Measurements from ENCODE around the gene MRPL52. TPM values are rescaled to one million over a fixed set of nuclear protein-coding genes. Genes with fewer than 3 reads are reported as not detected.

Gene MRPL52
- total RNA-seq, 1 donor from 2014 or later, result 150 TPM

- ChIA-PET CTCF (interaction anchor here (0.9 to 8.6 kb wide), 5 partner anchors 10 to 312 kb away, joined by 3 to 103 read pairs (median 7); partner anchors contain the start of gene LRP10), POLR2A (interaction anchor here (0.6 to 9.4 kb wide), 10 partner anchors 11 to 1798 kb away, joined by 3 to 140 read pairs (median 4); partner anchors contain the start of genes DAD1, LRP10, OXA1L and PRMT5)
- H3K27ac Mint-ChIP-seq, result no peak overlapping the region
- H3K36me3 Mint-ChIP-seq (ENCODE audit: low read depth), result peaks cover 28% of the 10 kb centered on the region
- peaks cover 55% of the 10 kb centered on the region for H3K4me1 Mint-ChIP-seq
- H3K4me3 Mint-ChIP-seq, result peak overlapping the region; percentile 7
- intact Hi-C loops (cut with micrococcal nuclease), result loop anchor here (10.0 kb wide), 1 partner anchor 498 kb away; no protein-coding TSS in a partner anchor
- DNase-seq (no peak), ATAC-seq (ENCODE audit: low read depth) (no peak)
- TF ChIP-seq, protein P1, sequence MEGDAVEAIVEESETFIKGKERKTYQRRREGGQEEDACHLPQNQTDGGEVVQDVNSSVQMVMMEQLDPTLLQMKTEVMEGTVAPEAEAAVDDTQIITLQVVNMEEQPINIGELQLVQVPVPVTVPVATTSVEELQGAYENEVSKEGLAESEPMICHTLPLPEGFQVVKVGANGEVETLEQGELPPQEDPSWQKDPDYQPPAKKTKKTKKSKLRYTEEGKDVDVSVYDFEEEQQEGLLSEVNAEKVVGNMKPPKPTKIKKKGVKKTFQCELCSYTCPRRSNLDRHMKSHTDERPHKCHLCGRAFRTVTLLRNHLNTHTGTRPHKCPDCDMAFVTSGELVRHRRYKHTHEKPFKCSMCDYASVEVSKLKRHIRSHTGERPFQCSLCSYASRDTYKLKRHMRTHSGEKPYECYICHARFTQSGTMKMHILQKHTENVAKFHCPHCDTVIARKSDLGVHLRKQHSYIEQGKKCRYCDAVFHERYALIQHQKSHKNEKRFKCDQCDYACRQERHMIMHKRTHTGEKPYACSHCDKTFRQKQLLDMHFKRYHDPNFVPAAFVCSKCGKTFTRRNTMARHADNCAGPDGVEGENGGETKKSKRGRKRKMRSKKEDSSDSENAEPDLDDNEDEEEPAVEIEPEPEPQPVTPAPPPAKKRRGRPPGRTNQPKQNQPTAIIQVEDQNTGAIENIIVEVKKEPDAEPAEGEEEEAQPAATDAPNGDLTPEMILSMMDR (IDR thresholded peaks at IDR 0.05), result no peak
- H3K27me3 Mint-ChIP-seq, result no peaks in the 10 kb centered on the region
- H3K9me3 Mint-ChIP-seq, result no peaks in the 10 kb centered on the region
These were observed 53.0 kb downstream of the MRPL52 start for GRCh38 chr14:22882529-22883172.

DNA sequence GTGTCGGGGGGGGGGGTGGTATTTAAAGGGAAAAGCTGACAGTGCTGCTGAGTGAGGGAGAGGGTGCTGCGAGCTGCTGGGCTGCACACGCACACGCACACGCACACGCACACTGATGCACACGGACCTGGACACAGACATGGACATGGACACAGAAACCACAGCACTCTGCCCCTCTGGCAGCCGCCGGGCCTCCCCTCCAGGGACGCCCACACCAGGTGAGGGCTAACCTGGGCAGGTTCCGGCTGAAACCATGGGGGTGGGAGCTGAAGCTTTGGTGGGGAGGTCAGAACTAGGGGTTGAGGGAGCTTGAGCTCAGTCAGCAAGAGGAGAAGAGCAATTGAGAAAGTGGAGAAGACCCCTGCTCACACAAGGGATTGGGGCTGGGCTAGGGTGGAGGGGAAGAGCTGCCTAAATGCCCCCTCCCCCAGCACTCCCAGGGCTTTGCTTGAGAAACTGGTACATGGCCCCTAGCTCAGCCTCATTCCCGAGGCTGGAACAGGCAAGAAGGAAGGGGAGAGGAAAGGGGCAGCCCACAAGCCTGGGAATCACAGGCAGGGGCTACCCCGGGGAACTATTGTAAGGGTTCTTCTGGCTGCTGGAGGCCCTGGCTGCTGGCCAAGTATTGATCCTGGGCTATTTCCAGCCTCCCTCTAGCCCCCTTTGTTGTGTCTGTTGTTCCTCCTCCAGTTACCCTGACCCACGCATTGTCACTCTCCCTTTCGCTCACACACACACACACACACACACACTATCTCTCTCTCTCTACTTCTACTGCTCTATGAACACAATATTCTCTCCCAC lies 53.7 kb downstream of the MRPL52 start, which contains the start of gene REM2:
REM2 (plus strand) TSS at position 50 of the 804 bp plus-strand sequence; CDS start at position 116, 66 bp downstream.
- Mint-ChIP-seq H3K4me1 (peaks cover 62% of the 10 kb centered on the region), H3K9me3 (no peaks in the 10 kb centered on the region), H3K36me3 (ENCODE audit: low read depth) (peaks cover 21% of the 10 kb centered on the region), H3K27me3 (no peaks in the 10 kb centered on the region), H3K27ac (peak within 1 kb of the TSS; percentile 1), H3K4me3 (peak within 1 kb of the TSS; percentile 7)
- ChIA-PET CTCF (interaction anchor here (1.7 to 8.6 kb wide), 2 partner anchors 11 to 30 kb away, joined by 7 to 103 read pairs; partner anchors contain the start of gene LRP10), POLR2A (interaction anchor here (0.6 to 9.4 kb wide), 10 partner anchors 11 to 1799 kb away, joined by 3 to 140 read pairs (median 4); partner anchors contain the start of genes DAD1, LRP10, PRMT5 and RBM23)
- no peak for ATAC-seq (ENCODE audit: low read depth)
- intact Hi-C loops (cut with micrococcal nuclease), result loop anchor here (10.0 kb wide), 1 partner anchor 499 kb away; no protein-coding TSS in a partner anchor
- DNase-seq, result no peak
- TF ChIP-seq, protein P1 (IDR thresholded peaks at IDR 0.05), result no peak

DNA sequence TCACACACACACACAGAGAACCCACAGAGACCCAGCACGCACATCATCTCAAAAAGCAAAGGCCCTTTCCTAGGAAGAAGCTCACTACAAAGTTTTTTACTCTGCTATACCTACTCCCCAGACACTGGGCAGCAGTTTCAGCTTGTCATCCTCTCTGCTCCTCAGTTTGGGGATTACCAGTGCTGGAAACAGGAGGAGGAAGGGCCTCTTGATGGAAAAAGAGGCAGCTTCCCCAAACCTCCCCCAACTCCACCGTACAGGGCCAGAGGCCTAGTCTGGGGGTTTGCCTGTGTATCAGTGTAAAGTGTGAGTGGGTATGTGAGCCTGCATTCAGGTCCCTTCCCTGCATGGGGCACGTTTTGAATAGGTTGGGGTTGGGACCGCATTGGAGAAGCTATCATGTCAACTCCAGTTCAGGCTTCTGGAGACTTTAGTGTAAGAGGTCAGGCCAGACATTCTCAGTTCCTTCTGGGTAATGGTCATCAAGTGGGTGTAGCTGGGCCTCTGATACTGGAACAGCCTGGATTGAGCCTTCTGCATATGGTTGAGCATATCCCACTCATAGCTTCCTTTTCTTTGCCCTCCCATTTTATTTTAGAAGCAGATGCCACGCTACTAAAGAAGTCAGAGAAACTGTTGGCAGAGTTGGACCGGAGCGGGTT lies 54.5 kb downstream of the MRPL52 start:
- Mint-ChIP-seq H3K4me3 (peak overlapping the region; percentile 6), H3K9me3 (no peaks in the 10 kb centered on the region), H3K27ac (no peak overlapping the region), H3K4me1 (peaks cover 70% of the 10 kb centered on the region), H3K27me3 (no peaks in the 10 kb centered on the region), H3K36me3 (ENCODE audit: low read depth) (peaks cover 12% of the 10 kb centered on the region)
- POLR2A ChIA-PET, result interaction anchor here (0.6 to 9.4 kb wide), 8 partner anchors 12 to 322 kb away, joined by 3 to 140 read pairs (median 4); partner anchors contain the start of genes LRP10 and RBM23
- TF ChIP-seq, protein P1 (IDR thresholded peaks at IDR 0.05), result no peak
- ATAC-seq (ENCODE audit: low read depth), result no peak
- CTCF ChIA-PET, result interaction anchor here (8.6 kb wide), 1 partner anchor 12 kb away, joined by 103 read pairs; the partner anchor contains the start of gene LRP10
- intact Hi-C loops (cut with micrococcal nuclease), result loop anchor here (10.0 kb wide), 1 partner anchor 499 kb away; no protein-coding TSS in a partner anchor
- DNase-seq, result no peak

Other genes starting within 250 kb of the MRPL52 start
- 123 and 139 TPM in 2 replicates for gene DAD1, start 240.7 kb upstream of the MRPL52 start, total RNA-seq
- gene ABHD4, start 231.6 kb upstream of the MRPL52 start, total RNA-seq, result 12.1 and 13.0 TPM in 2 replicates
- not detected in 2 replicates for gene OR6J1, start 185.5 kb upstream of the MRPL52 start, total RNA-seq
- 174 and 190 TPM in 2 replicates for gene OXA1L, start 63.2 kb upstream of the MRPL52 start, total RNA-seq
- 30.8 and 33.7 TPM in 2 replicates for gene SLC7A7, start 14.5 kb upstream of the MRPL52 start, total RNA-seq
- 3.4 and 4.1 TPM in 2 replicates for gene MMP14, start 6.7 kb downstream of the MRPL52 start, total RNA-seq
- gene LRP10, start 41.9 kb downstream of the MRPL52 start, total RNA-seq, result 83.2 and 83.3 TPM in 2 replicates
- 0.71 and 1.4 TPM in 2 replicates for gene REM2, start 53.3 kb downstream of the MRPL52 start, total RNA-seq
- gene RBM23, start 89.3 kb downstream of the MRPL52 start, total RNA-seq, result 130 and 131 TPM in 2 replicates
- 75.3 and 96.5 TPM in 2 replicates for gene PRMT5, start 99.5 kb downstream of the MRPL52 start, total RNA-seq
- 28.4 and 33.2 TPM in 2 replicates for gene HAUS4, start 127.2 kb downstream of the MRPL52 start, total RNA-seq
- gene AJUBA, start 152.7 kb downstream of the MRPL52 start, total RNA-seq, result 0.29 and 0.67 TPM in 2 replicates
- gene C14orf93, start 180.3 kb downstream of the MRPL52 start, total RNA-seq, result 13.5 and 14.0 TPM in 2 replicates
- gene PSMB5, start 205.0 kb downstream of the MRPL52 start, total RNA-seq, result 53.3 and 67.5 TPM in 2 replicates
- gene PSMB11, start 212.3 kb downstream of the MRPL52 start, total RNA-seq, result not detected in 2 replicates
- gene CDH24, start 227.6 kb downstream of the MRPL52 start, total RNA-seq, result 0.73 and 1.3 TPM in 2 replicates

Measured in activated B cell treated with CpG ODN at 0.5 μM for 24 hours (primary cell).